Osteoblast (primary cell): ENCODE results near the gene CTAGE4. TPM values are rescaled to one million over a fixed set of nuclear protein-coding genes. Genes with fewer than 3 reads are reported as not detected.
"Not testable (repeated sequence)": the region's sequence is repeated elsewhere in the genome, so short reads cannot be mapped to it uniquely, and the experiment has no call there.

Source experiments
- DNase-seq: peaks from one replicate; pipeline ENCODE4 v3.0.0; 2011; ENCODE audit warnings: low spot score, mixed read lengths; ENCODE audit not compliant: insufficient read length; ENCODE audit errors: missing footprints
- H2AFZ ChIP-seq: 2 replicates; pipeline ENCODE4 v1.6.0; 2011; ENCODE audit warnings: mild to moderate bottlenecking, low read length
- H3K27ac ChIP-seq: 2 replicates; pipeline ENCODE4 v1.5.1; 2011; ENCODE audit warnings: mild to moderate bottlenecking, low read depth, low read length, moderate library complexity
- H3K27me3 ChIP-seq: 2 replicates; pipeline ENCODE4 v1.6.0; 2012; ENCODE audit warnings: mild to moderate bottlenecking, control low read depth, inconsistent platforms, low read length, moderate library complexity; ENCODE audit not compliant: insufficient read depth
- H3K36me3 ChIP-seq: 2 replicates; pipeline ENCODE4 v1.5.1; 2011; ENCODE audit warnings: mild to moderate bottlenecking, low read length, control low read depth, moderate library complexity; ENCODE audit not compliant: insufficient read depth
- H3K4me1 ChIP-seq: 2 replicates; pipeline ENCODE4 v1.5.1; 2011; ENCODE audit warnings: mild to moderate bottlenecking, low read length, control low read depth, moderate library complexity; ENCODE audit not compliant: insufficient read depth
- H3K4me2 ChIP-seq: 2 replicates; pipeline ENCODE4 v1.6.0; 2011; ENCODE audit warnings: mild to moderate bottlenecking, low read length; ENCODE audit not compliant: insufficient read depth
- H3K4me3 ChIP-seq: fragments of 200-600 bp; sonication (generic); 3 replicates; pipeline ENCODE4 v1.5.1; 2012; ENCODE audit warnings: mild to moderate bottlenecking, low read length, inconsistent platforms; ENCODE audit not compliant: insufficient read depth
- H3K79me2 ChIP-seq: 2 replicates; pipeline ENCODE4 v1.6.0; 2012; ENCODE audit warnings: mild to moderate bottlenecking, low read length, control low read depth, inconsistent platforms; ENCODE audit not compliant: insufficient read depth
- H3K9me3 ChIP-seq: 2 replicates; pipeline ENCODE4 v1.5.1; 2011; ENCODE audit warnings: low read depth, low read length, control low read depth
- H4K20me1 ChIP-seq: 2 replicates; pipeline ENCODE4 v1.6.0; 2012; ENCODE audit warnings: mild to moderate bottlenecking, low read length, control low read depth; ENCODE audit not compliant: insufficient read depth
- total RNA-seq: library from RNA; depleted of rRNA; stranded (reverse); fragments of >200 nt; gene quantifications from 2 replicates; pipeline ENCODE4 v1.2.3, GENCODE V29; 2012

The CTAGE4 gene
- total RNA-seq, 1 donor, result 0.36 TPM

DNA sequence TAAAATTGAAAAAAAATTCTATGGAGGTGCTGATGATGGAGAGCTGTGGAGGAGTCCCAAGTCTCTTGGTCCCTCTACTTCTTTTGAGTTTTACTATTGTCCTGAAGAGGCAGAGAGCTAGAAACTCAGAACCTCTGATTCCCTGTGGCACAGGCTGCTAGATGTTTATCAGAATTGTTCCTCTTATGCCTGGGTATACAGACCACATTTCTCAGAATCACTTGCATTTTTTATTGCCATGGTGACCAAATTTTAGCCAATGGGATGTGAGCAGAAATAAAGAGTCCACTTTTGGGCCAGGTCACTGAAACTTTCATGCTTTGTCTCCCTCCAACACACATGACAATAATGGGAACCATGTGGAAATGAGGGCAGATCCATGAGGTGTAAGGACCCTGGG is 40.4 kb downstream of the CTAGE4 start:
- not testable (repeated sequence) for H3K79me2 ChIP-seq, DNase-seq, H3K4me1 ChIP-seq, H3K27ac ChIP-seq, H3K36me3 ChIP-seq, H3K4me3 ChIP-seq, H3K27me3 ChIP-seq, H3K4me2 ChIP-seq, H3K9me3 ChIP-seq, H2AFZ ChIP-seq, H4K20me1 ChIP-seq

GRCh38 chr7:144226866-144227265 is 43.6 kb downstream of the CTAGE4 start:
- not testable (repeated sequence) for H2AFZ ChIP-seq, H3K27me3 ChIP-seq, H3K4me3 ChIP-seq, H3K79me2 ChIP-seq, H3K4me2 ChIP-seq, H3K27ac ChIP-seq, H3K9me3 ChIP-seq, H3K36me3 ChIP-seq, H4K20me1 ChIP-seq, H3K4me1 ChIP-seq, DNase-seq

GRCh38 chr7:144228810-144229209 is 45.5 kb downstream of the CTAGE4 start:
- not testable (repeated sequence) for H2AFZ ChIP-seq, DNase-seq, H3K4me3 ChIP-seq, H3K9me3 ChIP-seq, H3K4me1 ChIP-seq, H3K27ac ChIP-seq, H3K27me3 ChIP-seq, H3K79me2 ChIP-seq, H4K20me1 ChIP-seq, H3K4me2 ChIP-seq, H3K36me3 ChIP-seq

GRCh38 chr7:144231027-144231426 is 47.8 kb downstream of the CTAGE4 start:
- DNase-seq, H3K4me1 ChIP-seq, H3K36me3 ChIP-seq, H3K4me3 ChIP-seq, H3K4me2 ChIP-seq, H2AFZ ChIP-seq, H3K79me2 ChIP-seq, H3K27me3 ChIP-seq, H3K27ac ChIP-seq, H4K20me1 ChIP-seq, H3K9me3 ChIP-seq: not testable (repeated sequence)

- H4K20me1 ChIP-seq, result not testable (repeated sequence)
Measured at GRCh38 chr7:144233039-144233438, 49.8 kb downstream of the CTAGE4 start.

More at GRCh38 chr7:144233039-144233438, 49.8 kb downstream of the CTAGE4 start:
- not testable (repeated sequence) for H3K9me3 ChIP-seq, H3K36me3 ChIP-seq, H3K4me1 ChIP-seq, H3K27ac ChIP-seq, H2AFZ ChIP-seq, H3K27me3 ChIP-seq, H3K4me3 ChIP-seq, H3K79me2 ChIP-seq, H3K4me2 ChIP-seq, DNase-seq

Other genes starting within 250 kb of the CTAGE4 start
- not detected in 2 replicates for gene OR2F2, start 248.2 kb upstream of the CTAGE4 start, total RNA-seq
- 0.72 TPM in 1 of 2 replicates, not detected in the other for gene OR2F1, start 228.6 kb upstream of the CTAGE4 start, total RNA-seq
- gene OR6B1, start 183.1 kb upstream of the CTAGE4 start, total RNA-seq, result not detected in 2 replicates
- not detected in 2 replicates for gene OR2A5, start 134.5 kb upstream of the CTAGE4 start, total RNA-seq
- not detected in 2 replicates for gene OR2A25, start 113.7 kb upstream of the CTAGE4 start, total RNA-seq
- gene OR2A12, start 97.2 kb upstream of the CTAGE4 start, total RNA-seq, result not detected in 2 replicates
- gene OR2A2, start 73.9 kb upstream of the CTAGE4 start, total RNA-seq, result not detected in 2 replicates
- not detected in 2 replicates for gene OR2A14, start 60.3 kb upstream of the CTAGE4 start, total RNA-seq
- gene ARHGEF35, start 12.4 kb downstream of the CTAGE4 start, total RNA-seq, result 2.4 and 3.6 TPM in 2 replicates
- gene OR2A42, start 56.1 kb downstream of the CTAGE4 start, total RNA-seq, result under 0.01 TPM in 1 of 2 replicates, not detected in the other
- gene OR2A7, start 81.3 kb downstream of the CTAGE4 start, total RNA-seq, result 1.1 and 2.7 TPM in 2 replicates
- gene CTAGE8, start 85.8 kb downstream of the CTAGE4 start, total RNA-seq, result 1.4 and 2.4 TPM in 2 replicates
- gene OR2A1, start 129.0 kb downstream of the CTAGE4 start, total RNA-seq, result 0.29 and 0.36 TPM in 2 replicates
- 4.7 and 8.5 TPM in 2 replicates for gene ARHGEF5, start 171.9 kb downstream of the CTAGE4 start, total RNA-seq
- not detected in 2 replicates for gene NOBOX, start 220.2 kb downstream of the CTAGE4 start, total RNA-seq